SU-DHL-6 (cell line): ENCODE data around the gene SMLR1.

Experiments used
- H2AFZ ChIP-seq: fragments of 200-600 bp; sonication (generic); 2 replicates; pipeline ENCODE4 v1.6.1; 2014; ENCODE audit warnings: low read depth, mild to moderate bottlenecking, moderate library complexity, mixed read lengths, antibody characterized with exemption, low read length; ENCODE audit not compliant: severe bottlenecking
- H3F3A ChIP-seq: fragments of 200-600 bp; shearing (Covaris generic); 2 replicates; pipeline ENCODE4 v1.6.0; 2016; ENCODE audit warnings: antibody characterized with exemption, mild to moderate bottlenecking; ENCODE audit not compliant: insufficient read depth
- H3K27ac ChIP-seq: fragments of 200-600 bp; sonication (generic); 2 replicates; pipeline ENCODE4 v1.5.1; 2016; ENCODE audit warnings: low read depth, mild to moderate bottlenecking, low read length, moderate library complexity, mixed read lengths
- H3K27me3 ChIP-seq: fragments of 200-600 bp; sonication (generic), shearing (Covaris generic); 2 replicates; pipeline ENCODE4 v1.6.0; 2014; ENCODE audit warnings: mild to moderate bottlenecking, low read length
- H3K36me3 ChIP-seq: fragments of 200-600 bp; sonication (generic); 2 replicates; pipeline ENCODE4 v1.6.1; 2014; ENCODE audit warnings: mild to moderate bottlenecking, low read length, mixed read lengths
- H3K4me2 ChIP-seq: fragments of 300-600, 200-600 bp; shearing (Covaris generic), sonication (generic); 2 replicates; pipeline ENCODE4 v1.6.0; 2014; ENCODE audit warnings: low read length, low read depth, mild to moderate bottlenecking; ENCODE audit not compliant: poor library complexity, severe bottlenecking
- H3K4me3 ChIP-seq: fragments of 200-600 bp; sonication (generic); 2 replicates; pipeline ENCODE4 v1.5.1; 2014; ENCODE audit warnings: antibody characterized with exemption, low read length, mild to moderate bottlenecking, mixed read lengths; ENCODE audit not compliant: insufficient read depth, poor library complexity, severe bottlenecking
- H3K79me2 ChIP-seq: fragments of 200-600 bp; sonication (generic); 2 replicates; pipeline ENCODE4 v1.6.1; 2014; ENCODE audit warnings: mild to moderate bottlenecking, low read length, moderate library complexity; ENCODE audit not compliant: insufficient read depth
- H3K9ac ChIP-seq: fragments of 200-600 bp; sonication (generic); 2 replicates; pipeline ENCODE4 v1.7.0; 2014; ENCODE audit warnings: mild to moderate bottlenecking, low read length
- H3K9me2 ChIP-seq: fragments of 200-600 bp; sonication (generic); replicated peaks from 2 replicates; pipeline ENCODE4 v1.6.1; 2014; ENCODE audit warnings: low read length; ENCODE audit not compliant: insufficient read depth
- H3K9me3 ChIP-seq: fragments of 200-600 bp; sonication (generic); 2 replicates; pipeline ENCODE4 v1.6.1; 2014; ENCODE audit warnings: low read length, mixed read lengths; ENCODE audit not compliant: insufficient read depth
- H4K20me1 ChIP-seq: fragments of 200-600 bp; sonication (generic); 2 replicates; pipeline ENCODE4 v1.6.1; 2014; ENCODE audit warnings: low read depth, mild to moderate bottlenecking, antibody characterized with exemption, low read length, moderate library complexity, mixed read lengths
- EZH2phosphoT487 ChIP-seq: fragments of 200-600 bp; sonication (generic), shearing (Covaris generic); conservative IDR thresholded peaks from 2 replicates; pipeline ENCODE4 v1.6.1; 2018; ENCODE audit warnings: mild to moderate bottlenecking, antibody characterized with exemption, low read length, moderate library complexity, mixed read lengths
- TF ChIP-seq, protein P1 (sequence below): fragments of 200-600 bp; sonication (generic); IDR thresholded peaks from one replicate; pipeline ENCODE4 v1.5.1; 2017; ENCODE audit warnings: antibody characterized with exemption, mild to moderate bottlenecking, low read length, moderate library complexity; ENCODE audit not compliant: insufficient read depth, poor library complexity, severe bottlenecking

The SMLR1 gene

DNA sequence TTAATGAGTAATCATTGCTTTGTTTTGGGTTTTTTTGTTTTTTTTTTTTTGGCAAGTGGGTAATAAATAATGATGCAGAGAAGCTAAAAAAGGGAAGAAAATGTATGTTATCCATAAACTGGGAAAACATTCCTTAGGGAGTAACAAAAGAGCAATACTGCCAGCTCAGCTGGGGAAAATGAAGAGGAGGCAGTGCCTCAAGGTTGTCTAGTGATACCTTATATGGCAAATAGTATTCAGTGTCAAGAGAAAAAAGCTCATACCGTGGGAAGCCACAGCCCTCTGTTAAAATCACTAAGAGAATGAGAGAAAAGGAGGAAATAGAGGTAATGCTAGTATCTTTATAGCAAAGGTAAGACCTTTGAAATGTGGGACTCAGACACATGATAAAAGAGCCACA lies 47.1 kb upstream of the SMLR1 start:
- no peak for TF ChIP-seq EZH2phosphoT487
- TF ChIP-seq, protein P1, sequence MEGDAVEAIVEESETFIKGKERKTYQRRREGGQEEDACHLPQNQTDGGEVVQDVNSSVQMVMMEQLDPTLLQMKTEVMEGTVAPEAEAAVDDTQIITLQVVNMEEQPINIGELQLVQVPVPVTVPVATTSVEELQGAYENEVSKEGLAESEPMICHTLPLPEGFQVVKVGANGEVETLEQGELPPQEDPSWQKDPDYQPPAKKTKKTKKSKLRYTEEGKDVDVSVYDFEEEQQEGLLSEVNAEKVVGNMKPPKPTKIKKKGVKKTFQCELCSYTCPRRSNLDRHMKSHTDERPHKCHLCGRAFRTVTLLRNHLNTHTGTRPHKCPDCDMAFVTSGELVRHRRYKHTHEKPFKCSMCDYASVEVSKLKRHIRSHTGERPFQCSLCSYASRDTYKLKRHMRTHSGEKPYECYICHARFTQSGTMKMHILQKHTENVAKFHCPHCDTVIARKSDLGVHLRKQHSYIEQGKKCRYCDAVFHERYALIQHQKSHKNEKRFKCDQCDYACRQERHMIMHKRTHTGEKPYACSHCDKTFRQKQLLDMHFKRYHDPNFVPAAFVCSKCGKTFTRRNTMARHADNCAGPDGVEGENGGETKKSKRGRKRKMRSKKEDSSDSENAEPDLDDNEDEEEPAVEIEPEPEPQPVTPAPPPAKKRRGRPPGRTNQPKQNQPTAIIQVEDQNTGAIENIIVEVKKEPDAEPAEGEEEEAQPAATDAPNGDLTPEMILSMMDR, result no peak
- Histone ChIP-seq H3K27ac (no peak overlapping the region), H3K9ac (no peak overlapping the region), H3K79me2 (no peaks in the 10 kb centered on the region), H2AFZ (no peak overlapping the region), H3K9me3 (no peaks in the 10 kb centered on the region), H3K4me3 (no peak overlapping the region), H4K20me1 (no peaks in the 10 kb centered on the region), H3K9me2 (no peaks in the 10 kb centered on the region), H3K36me3 (no peaks in the 10 kb centered on the region), H3K4me2 (no peak overlapping the region), H3K27me3 (no peaks in the 10 kb centered on the region), H3F3A (no peaks in the 10 kb centered on the region)

DNA sequence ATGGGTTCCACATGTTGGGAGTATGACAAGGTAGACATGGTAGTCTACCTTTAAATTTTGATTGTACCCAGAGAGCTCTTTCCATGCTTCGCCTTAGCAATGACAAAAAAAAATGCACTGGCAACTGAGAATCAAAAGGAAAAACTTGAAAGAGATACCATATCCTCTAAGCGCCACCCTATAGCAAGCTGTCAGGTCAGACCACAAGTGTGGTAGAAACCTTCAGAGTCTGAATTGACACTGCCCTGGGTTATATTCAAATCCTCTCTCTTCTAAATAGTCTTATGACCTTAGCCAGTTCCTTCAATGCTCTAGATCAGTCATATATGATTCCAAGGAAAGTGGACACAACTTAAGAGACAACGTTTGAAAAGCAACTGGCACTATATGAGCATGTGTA lies 45.6 kb upstream of the SMLR1 start:
- H3F3A ChIP-seq, result no peaks in the 10 kb centered on the region
- no peak overlapping the region for H3K9ac ChIP-seq
- no peak overlapping the region for H3K27ac ChIP-seq
- H4K20me1 ChIP-seq, result no peaks in the 10 kb centered on the region
- no peak overlapping the region for H2AFZ ChIP-seq
- no peaks in the 10 kb centered on the region for H3K79me2 ChIP-seq
- H3K4me2 ChIP-seq, result no peak overlapping the region
- no peaks in the 10 kb centered on the region for H3K36me3 ChIP-seq
- no peaks in the 10 kb centered on the region for H3K9me3 ChIP-seq
- TF ChIP-seq, protein P1, result no peak
- H3K4me3 ChIP-seq, result no peak overlapping the region
- no peaks in the 10 kb centered on the region for H3K27me3 ChIP-seq
- no peaks in the 10 kb centered on the region for H3K9me2 ChIP-seq

- Histone ChIP-seq H3K27ac (no peak overlapping the region), H3K36me3 (no peaks in the 10 kb centered on the region), H3K4me2 (no peak overlapping the region)
Measured at GRCh38 chr6:130783416-130784107, 43.6 kb upstream of the SMLR1 start.

More at GRCh38 chr6:130783416-130784107, 43.6 kb upstream of the SMLR1 start:
- H3K27me3 ChIP-seq, result no peaks in the 10 kb centered on the region
- H4K20me1 ChIP-seq, result no peaks in the 10 kb centered on the region
- no peaks in the 10 kb centered on the region for H3K79me2 ChIP-seq
- no peaks in the 10 kb centered on the region for H3K9me3 ChIP-seq
- H3K9me2 ChIP-seq, result no peaks in the 10 kb centered on the region
- no peak overlapping the region for H3K4me3 ChIP-seq
- no peak overlapping the region for H2AFZ ChIP-seq
- no peak overlapping the region for H3K9ac ChIP-seq
- no peaks in the 10 kb centered on the region for H3F3A ChIP-seq
- TF ChIP-seq EZH2phosphoT487, result no peak
- TF ChIP-seq, protein P1, result no peak
